GM23338 (cell line): Measurements from ENCODE around the gene DNAJC6. TPM values are rescaled to one million over a fixed set of nuclear protein-coding genes. Genes with fewer than 3 reads are reported as not detected.

ENCODE experiments used
- ATAC-seq: fragments of 200-7000 bp; cut with Tn5 transposase; 3 replicates; pipeline ENCODE4 v1.9.1; 2020
- DNase-seq: peaks from one replicate; pipeline ENCODE4 v3.0.0-alpha.2; 2015; ENCODE audit warnings: low spot score
- H2AFZ ChIP-seq: fragments of 200-600 bp; sonication (generic); 2 replicates; pipeline ENCODE4 v1.8.0; 2016; ENCODE audit warnings: antibody characterized with exemption, mild to moderate bottlenecking, moderate library complexity
- H3F3A ChIP-seq: fragments of 200-600 bp; sonication (generic); replicated peaks from 2 replicates; pipeline ENCODE4 v1.8.0; 2017; ENCODE audit warnings: antibody characterized with exemption, mixed run types, low read depth
- H3K27ac ChIP-seq: fragments of 200-600 bp; sonication (generic); 2 replicates; pipeline ENCODE4 v1.6.1; 2016; ENCODE audit warnings: low read depth
- H3K27me3 ChIP-seq: fragments of 200-600 bp; sonication (generic); 2 replicates; pipeline ENCODE4 v1.8.0; 2016; ENCODE audit warnings: mild to moderate bottlenecking, mixed run types, moderate library complexity; ENCODE audit not compliant: insufficient read depth
- H3K36me3 ChIP-seq: fragments of 200-600 bp; sonication (generic); 2 replicates; pipeline ENCODE4 v1.8.0; 2016; ENCODE audit warnings: mild to moderate bottlenecking; ENCODE audit not compliant: insufficient read depth
- H3K4me1 ChIP-seq: fragments of 200-600 bp; sonication (generic); 2 replicates; pipeline ENCODE4 v1.8.0; 2016; ENCODE audit warnings: mild to moderate bottlenecking, moderate library complexity; ENCODE audit not compliant: insufficient read depth
- H3K4me2 ChIP-seq: fragments of 200-600 bp; sonication (generic); 2 replicates; pipeline ENCODE4 v1.7.1; 2017; ENCODE audit warnings: mixed run types
- H3K4me3 ChIP-seq: fragments of 200-600 bp; sonication (generic); 2 replicates; pipeline ENCODE4 v1.6.1; 2016; ENCODE audit warnings: mixed run types
- H3K79me2 ChIP-seq: fragments of 200-600 bp; sonication (generic); replicated peaks from 2 replicates; pipeline ENCODE4 v1.8.0; 2017; ENCODE audit warnings: mild to moderate bottlenecking; ENCODE audit not compliant: insufficient read depth
- H3K9me2 ChIP-seq: fragments of 200-600 bp; sonication (generic); 2 replicates; pipeline ENCODE4 v1.8.0; 2017; ENCODE audit not compliant: insufficient read depth
- H4K20me1 ChIP-seq: fragments of 200-600 bp; sonication (generic); replicated peaks from 2 replicates; pipeline ENCODE4 v1.8.0; 2017; ENCODE audit warnings: mild to moderate bottlenecking; ENCODE audit not compliant: insufficient read depth
- H3K27ac Mint-ChIP-seq: 2 replicates; pipeline ENCODE4 v1.8.0; 2020; ENCODE audit warnings: inconsistent platforms, mild to moderate bottlenecking, moderate library complexity, mixed read lengths
- H3K27me3 Mint-ChIP-seq: 3 replicates; pipeline ENCODE4 v1.8.0; 2022; ENCODE audit warnings: low read depth, mild to moderate bottlenecking, moderate library complexity, mixed read lengths, inconsistent platforms; ENCODE audit not compliant: insufficient read depth, poor library complexity
- H3K36me3 Mint-ChIP-seq: 3 replicates; pipeline ENCODE4 v1.8.0; 2021; ENCODE audit warnings: low read depth, mild to moderate bottlenecking, inconsistent platforms, moderate library complexity, mixed read lengths
- H3K4me1 Mint-ChIP-seq: 3 replicates; pipeline ENCODE4 v1.8.0; 2020; ENCODE audit warnings: mild to moderate bottlenecking, inconsistent platforms, mixed read lengths
- H3K4me3 Mint-ChIP-seq: 3 replicates; pipeline ENCODE4 v1.8.0; 2021; ENCODE audit warnings: moderate library complexity, mild to moderate bottlenecking, inconsistent platforms, mixed read lengths
- H3K9me3 Mint-ChIP-seq: 3 replicates; pipeline ENCODE4 v1.8.0; 2020; ENCODE audit warnings: moderate library complexity, mild to moderate bottlenecking, inconsistent platforms, mixed read lengths
- EZH2phosphoT487 ChIP-seq: fragments of 200-600 bp; sonication (generic); IDR thresholded peaks from one replicate; pipeline ENCODE4 v1.8.1; 2018; ENCODE audit warnings: antibody characterized with exemption; ENCODE audit not compliant: unreplicated experiment
- POLR2AphosphoS5 ChIP-seq: IDR thresholded peaks from 2 replicates; pipeline ENCODE4 v1.6.1; 2016; ENCODE audit warnings: antibody characterized with exemption, low read depth
- polyA plus RNA-seq: library from polyadenylated mRNA; unstranded; fragments of >200 nt; fragmentation: Nextera tagmentation; extraction: Ambion mirVana; gene quantifications from 2 replicates; pipeline ENCODE4 v1.2.1, GENCODE V29; 2016
- small RNA-seq: library from RNA; depleted of rRNA; stranded (forward); fragments of <200 nt; gene quantifications from one replicate; pipeline ENCODE3, GENCODE V24; 2014; ENCODE audit warnings: low replicate concordance
- total RNA-seq: library from RNA; depleted of rRNA; stranded (reverse); fragments of >200 nt; shearing (Covaris generic); gene quantifications from 2 replicates; pipeline ENCODE4 v1.2.3, GENCODE V29; 2014; rRNA removed
- TF ChIP-seq, protein P1 (sequence below), 2 experiments: fragments of 200-600 bp in 1 of 2; sonication (generic) in 1 of 2; conservative IDR thresholded peaks; 2 replicates each; pipeline versions ENCODE4 v1.5.1 to v1.6.1; 2016 to 2017; ENCODE audit warnings: antibody characterized with exemption in 2 of 2, low read depth in 2 of 2, mild to moderate bottlenecking in 2 of 2, moderate library complexity in 1 of 2
- TF ChIP-seq, protein P2 (sequence below): IDR thresholded peaks from 2 replicates; pipeline ENCODE4 v1.6.1; 2016; ENCODE audit warnings: antibody characterized with exemption
- TF ChIP-seq, protein P3 (sequence below): fragments of 250-450 bp; sonication (Bioruptor Pico); IDR thresholded peaks from 2 replicates; pipeline ENCODE4 v1.5.0; 2020; ENCODE audit warnings: mild to moderate bottlenecking, moderate library complexity

The DNAJC6 gene
- total and polyA plus RNA-seq, 2 experiments from 2014 or later = 2.4 to 7.4 TPM

DNA sequence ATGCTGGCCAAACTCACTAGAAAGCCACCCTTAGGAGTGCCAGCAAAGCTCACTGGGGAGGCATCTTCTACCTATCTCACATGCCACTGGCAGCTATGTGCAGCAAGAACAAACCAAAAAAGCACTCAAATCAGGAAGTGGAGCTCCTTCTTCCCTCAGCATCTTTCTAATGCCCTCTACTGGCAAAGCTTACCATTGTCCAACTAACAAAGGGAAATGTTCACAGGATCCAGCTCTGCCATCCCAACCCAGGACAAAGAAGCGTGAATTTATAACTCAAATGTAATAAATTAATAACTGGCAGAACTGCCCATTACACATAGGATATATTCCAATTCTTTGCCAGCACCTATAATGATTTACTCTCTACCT lies 150.0 kb downstream of the DNAJC6 start:
- peaks cover 21% of the 10 kb centered on the region for H3K4me1 Mint-ChIP-seq
- H3K36me3 Mint-ChIP-seq = peaks cover 18% of the 10 kb centered on the region
- H3K79me2 ChIP-seq = no peaks in the 10 kb centered on the region
- H3K9me2 ChIP-seq = no peaks in the 10 kb centered on the region
- H3F3A ChIP-seq = no peaks in the 10 kb centered on the region
- H2AFZ ChIP-seq = peak overlapping the region; percentile 9; the same call in 1 of the 2 replicates
- no peak overlapping the region for H3K27ac ChIP-seq
- no peak overlapping the region for H3K4me3 Mint-ChIP-seq
- H3K4me2 ChIP-seq = no peak overlapping the region
- no peak overlapping the region for H3K27ac Mint-ChIP-seq
- DNase-seq = peak; percentile 73
- TF ChIP-seq, protein P1, sequence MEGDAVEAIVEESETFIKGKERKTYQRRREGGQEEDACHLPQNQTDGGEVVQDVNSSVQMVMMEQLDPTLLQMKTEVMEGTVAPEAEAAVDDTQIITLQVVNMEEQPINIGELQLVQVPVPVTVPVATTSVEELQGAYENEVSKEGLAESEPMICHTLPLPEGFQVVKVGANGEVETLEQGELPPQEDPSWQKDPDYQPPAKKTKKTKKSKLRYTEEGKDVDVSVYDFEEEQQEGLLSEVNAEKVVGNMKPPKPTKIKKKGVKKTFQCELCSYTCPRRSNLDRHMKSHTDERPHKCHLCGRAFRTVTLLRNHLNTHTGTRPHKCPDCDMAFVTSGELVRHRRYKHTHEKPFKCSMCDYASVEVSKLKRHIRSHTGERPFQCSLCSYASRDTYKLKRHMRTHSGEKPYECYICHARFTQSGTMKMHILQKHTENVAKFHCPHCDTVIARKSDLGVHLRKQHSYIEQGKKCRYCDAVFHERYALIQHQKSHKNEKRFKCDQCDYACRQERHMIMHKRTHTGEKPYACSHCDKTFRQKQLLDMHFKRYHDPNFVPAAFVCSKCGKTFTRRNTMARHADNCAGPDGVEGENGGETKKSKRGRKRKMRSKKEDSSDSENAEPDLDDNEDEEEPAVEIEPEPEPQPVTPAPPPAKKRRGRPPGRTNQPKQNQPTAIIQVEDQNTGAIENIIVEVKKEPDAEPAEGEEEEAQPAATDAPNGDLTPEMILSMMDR (conservative IDR thresholded peaks at IDR 0.05; ENCODE audit: low read depth in 2 of 2) = peak; percentile 66 to 83
- TF ChIP-seq, protein P2, sequence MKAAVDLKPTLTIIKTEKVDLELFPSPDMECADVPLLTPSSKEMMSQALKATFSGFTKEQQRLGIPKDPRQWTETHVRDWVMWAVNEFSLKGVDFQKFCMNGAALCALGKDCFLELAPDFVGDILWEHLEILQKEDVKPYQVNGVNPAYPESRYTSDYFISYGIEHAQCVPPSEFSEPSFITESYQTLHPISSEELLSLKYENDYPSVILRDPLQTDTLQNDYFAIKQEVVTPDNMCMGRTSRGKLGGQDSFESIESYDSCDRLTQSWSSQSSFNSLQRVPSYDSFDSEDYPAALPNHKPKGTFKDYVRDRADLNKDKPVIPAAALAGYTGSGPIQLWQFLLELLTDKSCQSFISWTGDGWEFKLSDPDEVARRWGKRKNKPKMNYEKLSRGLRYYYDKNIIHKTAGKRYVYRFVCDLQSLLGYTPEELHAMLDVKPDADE = no peak
- TF ChIP-seq EZH2phosphoT487 (no peak), POLR2AphosphoS5 (no peak)
- TF ChIP-seq, protein P3, sequence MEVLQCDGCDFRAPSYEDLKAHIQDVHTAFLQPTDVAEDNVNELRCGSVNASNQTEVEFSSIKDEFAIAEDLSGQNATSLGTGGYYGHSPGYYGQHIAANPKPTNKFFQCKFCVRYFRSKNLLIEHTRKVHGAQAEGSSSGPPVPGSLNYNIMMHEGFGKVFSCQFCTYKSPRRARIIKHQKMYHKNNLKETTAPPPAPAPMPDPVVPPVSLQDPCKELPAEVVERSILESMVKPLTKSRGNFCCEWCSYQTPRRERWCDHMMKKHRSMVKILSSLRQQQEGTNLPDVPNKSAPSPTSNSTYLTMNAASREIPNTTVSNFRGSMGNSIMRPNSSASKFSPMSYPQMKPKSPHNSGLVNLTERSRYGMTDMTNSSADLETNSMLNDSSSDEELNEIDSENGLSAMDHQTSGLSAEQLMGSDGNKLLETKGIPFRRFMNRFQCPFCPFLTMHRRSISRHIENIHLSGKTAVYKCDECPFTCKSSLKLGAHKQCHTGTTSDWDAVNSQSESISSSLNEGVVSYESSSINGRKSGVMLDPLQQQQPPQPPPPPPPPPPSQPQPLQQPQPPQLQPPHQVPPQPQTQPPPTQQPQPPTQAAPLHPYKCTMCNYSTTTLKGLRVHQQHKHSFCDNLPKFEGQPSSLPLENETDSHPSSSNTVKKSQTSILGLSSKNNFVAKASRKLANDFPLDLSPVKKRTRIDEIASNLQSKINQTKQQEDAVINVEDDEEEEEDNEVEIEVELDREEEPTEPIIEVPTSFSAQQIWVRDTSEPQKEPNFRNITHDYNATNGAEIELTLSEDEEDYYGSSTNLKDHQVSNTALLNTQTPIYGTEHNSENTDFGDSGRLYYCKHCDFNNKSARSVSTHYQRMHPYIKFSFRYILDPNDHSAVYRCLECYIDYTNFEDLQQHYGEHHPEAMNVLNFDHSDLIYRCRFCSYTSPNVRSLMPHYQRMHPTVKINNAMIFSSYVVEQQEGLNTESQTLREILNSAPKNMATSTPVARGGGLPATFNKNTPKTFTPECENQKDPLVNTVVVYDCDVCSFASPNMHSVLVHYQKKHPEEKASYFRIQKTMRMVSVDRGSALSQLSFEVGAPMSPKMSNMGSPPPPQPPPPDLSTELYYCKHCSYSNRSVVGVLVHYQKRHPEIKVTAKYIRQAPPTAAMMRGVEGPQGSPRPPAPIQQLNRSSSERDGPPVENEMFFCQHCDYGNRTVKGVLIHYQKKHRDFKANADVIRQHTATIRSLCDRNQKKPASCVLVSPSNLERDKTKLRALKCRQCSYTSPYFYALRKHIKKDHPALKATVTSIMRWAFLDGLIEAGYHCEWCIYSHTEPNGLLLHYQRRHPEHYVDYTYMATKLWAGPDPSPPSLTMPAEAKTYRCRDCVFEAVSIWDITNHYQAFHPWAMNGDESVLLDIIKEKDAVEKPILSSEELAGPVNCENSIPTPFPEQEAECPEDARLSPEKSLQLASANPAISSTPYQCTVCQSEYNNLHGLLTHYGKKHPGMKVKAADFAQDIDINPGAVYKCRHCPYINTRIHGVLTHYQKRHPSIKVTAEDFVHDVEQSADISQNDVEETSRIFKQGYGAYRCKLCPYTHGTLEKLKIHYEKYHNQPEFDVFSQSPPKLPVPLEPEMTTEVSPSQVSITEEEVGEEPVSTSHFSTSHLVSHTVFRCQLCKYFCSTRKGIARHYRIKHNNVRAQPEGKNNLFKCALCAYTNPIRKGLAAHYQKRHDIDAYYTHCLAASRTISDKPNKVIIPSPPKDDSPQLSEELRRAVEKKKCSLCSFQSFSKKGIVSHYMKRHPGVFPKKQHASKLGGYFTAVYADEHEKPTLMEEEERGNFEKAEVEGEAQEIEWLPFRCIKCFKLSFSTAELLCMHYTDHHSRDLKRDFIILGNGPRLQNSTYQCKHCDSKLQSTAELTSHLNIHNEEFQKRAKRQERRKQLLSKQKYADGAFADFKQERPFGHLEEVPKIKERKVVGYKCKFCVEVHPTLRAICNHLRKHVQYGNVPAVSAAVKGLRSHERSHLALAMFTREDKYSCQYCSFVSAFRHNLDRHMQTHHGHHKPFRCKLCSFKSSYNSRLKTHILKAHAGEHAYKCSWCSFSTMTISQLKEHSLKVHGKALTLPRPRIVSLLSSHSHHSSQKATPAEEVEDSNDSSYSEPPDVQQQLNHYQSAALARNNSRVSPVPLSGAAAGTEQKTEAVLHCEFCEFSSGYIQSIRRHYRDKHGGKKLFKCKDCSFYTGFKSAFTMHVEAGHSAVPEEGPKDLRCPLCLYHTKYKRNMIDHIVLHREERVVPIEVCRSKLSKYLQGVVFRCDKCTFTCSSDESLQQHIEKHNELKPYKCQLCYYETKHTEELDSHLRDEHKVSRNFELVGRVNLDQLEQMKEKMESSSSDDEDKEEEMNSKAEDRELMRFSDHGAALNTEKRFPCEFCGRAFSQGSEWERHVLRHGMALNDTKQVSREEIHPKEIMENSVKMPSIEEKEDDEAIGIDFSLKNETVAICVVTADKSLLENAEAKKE (CRISPR knock-in tag) = no peak
- no peaks in the 10 kb centered on the region for H3K27me3 ChIP-seq
- H3K27me3 Mint-ChIP-seq = no peaks in the 10 kb centered on the region
- H4K20me1 ChIP-seq = no peaks in the 10 kb centered on the region
- H3K9me3 Mint-ChIP-seq = peaks cover 19% of the 10 kb centered on the region
- peaks cover 5% of the 10 kb centered on the region for H3K4me1 ChIP-seq
- ATAC-seq = peak; percentile 88
- no peaks in the 10 kb centered on the region; the same call in 1 of the 2 replicates for H3K36me3 ChIP-seq
- H3K4me3 ChIP-seq = no peak overlapping the region

Small RNA genes within 50 kb of the gene (small RNA-seq; reads per million reads assigned to genes)
- gene COX6CP13 (not detected), gene RNU2-15P (0.12 reads per million)

Other genes with a start within 250 kb of the DNAJC6 start
- gene AK4, start 161.3 kb upstream of the DNAJC6 start, total RNA-seq = 123 and 137 TPM in 2 replicates
- 111 and 127 TPM in 2 replicates for gene AK4, start 161.3 kb upstream of the DNAJC6 start, polyA plus RNA-seq
- gene LEPR, start 111.1 kb downstream of the DNAJC6 start, total RNA-seq = 3.8 and 4.7 TPM in 2 replicates
- gene LEPR, start 111.1 kb downstream of the DNAJC6 start, polyA plus RNA-seq = 1.5 and 2.1 TPM in 2 replicates
- 22.9 and 26.7 TPM in 2 replicates for gene LEPROT, start 111.1 kb downstream of the DNAJC6 start, total RNA-seq
- 19.3 and 24.9 TPM in 2 replicates for gene LEPROT, start 111.1 kb downstream of the DNAJC6 start, polyA plus RNA-seq